HG03565 (cell line): ENCODE results near the gene PBX1.

ENCODE experiments used
- ATAC-seq: cut with Tn5 transposase; IDR thresholded peaks from one replicate; pipeline ENCODE4 v1.9.1; 2021; ENCODE audit warnings: mild to moderate bottlenecking, moderate library complexity; ENCODE audit not compliant: unreplicated experiment

Gene PBX1

DNA sequence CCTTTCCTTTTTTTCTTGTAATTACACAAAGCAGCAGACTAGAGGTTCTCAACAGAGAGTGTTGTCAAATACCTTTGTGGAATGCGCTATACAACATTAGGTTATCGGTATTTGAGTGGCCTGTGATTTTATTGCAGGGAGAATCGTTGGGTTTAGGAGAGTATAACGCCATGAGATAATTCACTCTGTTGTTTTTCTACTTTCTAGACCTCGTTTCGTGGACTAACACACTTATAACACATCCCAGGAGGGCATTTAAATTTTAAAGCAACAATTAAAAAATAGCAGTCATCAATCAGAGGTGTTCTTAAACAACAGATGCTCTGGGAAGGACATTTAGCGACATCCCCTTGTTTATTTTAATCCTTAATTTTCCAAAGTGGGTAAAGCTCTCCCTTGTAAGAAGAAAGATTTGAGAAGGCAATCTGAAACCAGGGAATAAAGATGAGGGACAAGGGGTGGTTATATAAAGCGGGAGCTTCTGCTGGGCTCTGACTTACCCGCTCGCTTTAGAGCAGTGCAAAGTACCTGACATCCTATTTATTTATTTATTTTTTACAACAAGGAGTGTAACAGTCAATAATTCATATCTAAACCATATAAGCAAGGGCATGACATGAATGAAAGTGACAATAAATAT lies 4.9 kb downstream of the PBX1 start:
- no peak for ATAC-seq

DNA sequence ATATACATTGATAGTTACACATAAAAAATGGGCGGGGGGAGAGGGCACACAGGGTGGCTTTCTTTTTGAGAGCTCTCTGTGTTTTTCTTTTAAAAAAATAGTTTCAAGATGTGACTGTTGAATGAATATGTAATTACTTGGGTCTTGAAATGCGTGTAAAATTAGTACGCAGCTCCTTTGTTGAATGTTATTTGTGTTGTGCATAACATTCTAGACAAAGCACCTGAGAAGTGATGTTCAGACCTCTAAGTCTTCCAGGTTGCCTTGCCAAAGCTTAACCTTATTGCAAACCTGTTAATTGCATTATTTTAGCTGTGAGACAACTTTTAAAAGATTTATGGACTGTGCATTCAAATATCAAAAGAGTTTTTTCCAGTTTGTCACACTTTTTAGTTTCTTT lies 5.4 kb downstream of the PBX1 start:
- no peak for ATAC-seq

- ATAC-seq, result no peak
Measured at GRCh38 chr1:164565357-164565756, 6.4 kb downstream of the PBX1 start.

GRCh38 chr1:164567774-164568173 lies 8.8 kb downstream of the PBX1 start:
- no peak for ATAC-seq

DNA sequence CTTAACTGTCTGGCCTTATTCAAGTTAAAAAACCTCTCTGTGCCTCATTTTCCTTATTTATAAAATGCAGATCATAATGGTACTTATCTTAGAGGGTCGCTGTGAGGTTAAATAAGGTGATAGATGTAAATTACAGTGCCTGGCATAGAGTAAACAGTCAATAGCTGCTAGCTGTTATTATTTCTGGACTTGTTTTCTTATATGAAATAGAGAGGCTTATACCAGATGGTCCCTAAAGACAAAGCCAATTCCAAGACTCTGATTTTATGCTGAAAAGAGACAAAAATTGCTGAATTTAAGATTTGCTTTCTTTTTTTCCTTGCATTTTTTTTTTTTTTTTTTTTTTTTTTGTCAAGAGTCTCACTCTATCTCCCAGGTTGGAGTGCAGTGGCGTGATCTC lies 10.3 kb downstream of the PBX1 start:
- no peak for ATAC-seq

DNA sequence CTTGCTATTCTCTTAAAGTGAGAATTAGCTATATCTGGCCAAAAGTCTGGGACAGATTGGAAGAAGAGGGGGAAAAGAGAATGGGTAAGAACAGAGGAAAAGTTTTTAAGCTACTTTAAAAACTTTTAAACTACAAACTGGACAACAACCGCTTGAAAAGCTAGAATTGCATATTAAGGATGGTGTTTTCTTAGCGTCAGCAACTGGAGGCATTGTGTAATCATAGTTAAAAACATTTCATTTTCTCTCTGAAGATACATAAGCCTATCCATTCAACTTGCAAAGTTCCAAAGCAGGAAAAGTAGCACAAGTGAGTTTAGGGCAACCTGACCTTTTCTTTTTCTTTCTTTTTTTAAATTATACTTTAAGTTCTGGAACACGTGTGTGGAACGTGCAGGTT lies 10.9 kb downstream of the PBX1 start:
- ATAC-seq, result no peak

GRCh38 chr1:164571333-164571732 lies 12.3 kb downstream of the PBX1 start:
- ATAC-seq, result no peak

DNA sequence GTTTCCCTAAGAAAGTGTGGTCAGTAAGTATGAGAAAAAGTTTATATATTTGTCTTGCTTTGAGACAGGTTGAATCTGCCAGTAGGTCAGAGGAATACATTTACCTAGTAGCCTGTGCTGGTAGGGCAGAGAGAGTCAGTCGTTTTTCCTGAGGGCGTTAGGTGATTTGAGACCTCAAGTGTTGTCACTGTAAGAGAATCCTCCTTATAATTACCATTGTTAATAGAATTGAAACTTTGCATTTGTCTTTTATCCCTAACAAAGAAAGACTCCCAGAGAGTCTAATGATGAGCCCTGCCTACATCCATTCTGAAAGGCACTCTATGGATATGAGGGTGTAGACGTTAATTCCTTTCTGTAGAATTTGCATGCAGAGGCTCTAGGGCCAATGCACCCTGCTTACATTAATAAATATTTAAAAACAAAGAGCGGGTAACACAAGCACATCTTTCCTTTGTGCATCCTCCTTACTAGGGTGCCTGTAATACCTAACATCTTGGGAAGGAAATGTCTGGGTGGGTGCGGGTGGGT lies 16.4 kb downstream of the PBX1 start:
- ATAC-seq, result no peak

GRCh38 chr1:164576291-164577271 lies 17.6 kb downstream of the PBX1 start:
- no peak for ATAC-seq

GRCh38 chr1:164577291-164577690 lies 18.3 kb downstream of the PBX1 start:
- no peak for ATAC-seq

DNA sequence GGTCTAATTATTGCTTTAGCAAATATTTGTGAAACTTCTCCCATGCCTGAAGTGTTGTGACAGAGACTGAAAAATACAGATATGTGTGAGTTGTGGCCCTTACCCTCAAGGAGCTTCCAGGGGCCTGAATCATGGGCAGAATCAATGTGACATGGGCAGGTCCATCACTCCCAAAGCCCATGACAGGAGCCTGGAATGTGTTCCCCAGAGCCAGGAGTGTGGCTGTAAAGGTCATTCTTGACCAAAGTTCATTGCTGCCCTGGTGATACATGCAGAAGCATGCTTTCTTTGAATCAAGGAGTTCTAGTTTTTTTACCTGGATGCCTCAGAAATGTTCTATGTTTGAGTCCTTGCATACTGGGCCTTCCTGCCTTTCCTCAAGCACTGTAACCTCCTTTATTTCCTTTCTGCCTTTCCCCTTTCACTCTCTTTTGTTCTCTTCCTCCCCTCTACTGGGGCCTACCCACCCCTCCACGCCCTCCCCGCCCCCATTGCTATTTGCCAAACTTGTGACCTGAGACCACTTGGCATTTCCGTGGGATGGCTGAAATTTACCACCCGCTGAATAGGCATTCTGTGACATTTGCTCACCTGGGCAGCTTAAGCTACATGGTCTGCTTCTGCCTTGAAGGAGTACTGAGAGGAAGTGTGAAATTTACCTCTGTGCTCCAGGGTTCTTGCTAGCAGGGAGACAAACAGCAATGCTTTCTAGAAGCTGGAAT lies 19.7 kb downstream of the PBX1 start:
- ATAC-seq, result no peak

GRCh38 chr1:164579381-164579780 lies 20.4 kb downstream of the PBX1 start:
- no peak for ATAC-seq

GRCh38 chr1:164581762-164582161 lies 22.8 kb downstream of the PBX1 start:
- no peak for ATAC-seq

- ATAC-seq, result no peak
Measured at GRCh38 chr1:164583196-164583595, 24.2 kb downstream of the PBX1 start.

GRCh38 chr1:164583835-164584539 lies 25.0 kb downstream of the PBX1 start:
- no peak for ATAC-seq

DNA sequence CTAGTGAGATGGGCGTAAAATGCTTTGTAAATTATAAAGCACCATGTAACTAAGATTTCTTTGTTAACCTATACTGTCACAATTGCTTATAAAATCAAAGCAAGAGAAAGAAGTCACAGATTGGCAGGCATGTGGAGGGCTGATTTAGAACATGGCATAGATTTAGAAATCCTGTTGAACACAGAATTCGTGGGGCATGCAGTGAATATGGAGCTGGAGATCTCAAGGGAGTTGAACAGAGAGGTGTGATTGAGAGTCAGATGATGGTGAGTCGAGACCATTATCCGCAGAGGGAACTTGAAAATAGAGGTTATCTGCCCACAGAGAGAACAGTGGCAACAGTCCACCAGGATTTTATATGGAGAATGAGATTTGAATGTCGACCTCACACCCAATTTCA lies 27.6 kb downstream of the PBX1 start:
- no peak for ATAC-seq

DNA sequence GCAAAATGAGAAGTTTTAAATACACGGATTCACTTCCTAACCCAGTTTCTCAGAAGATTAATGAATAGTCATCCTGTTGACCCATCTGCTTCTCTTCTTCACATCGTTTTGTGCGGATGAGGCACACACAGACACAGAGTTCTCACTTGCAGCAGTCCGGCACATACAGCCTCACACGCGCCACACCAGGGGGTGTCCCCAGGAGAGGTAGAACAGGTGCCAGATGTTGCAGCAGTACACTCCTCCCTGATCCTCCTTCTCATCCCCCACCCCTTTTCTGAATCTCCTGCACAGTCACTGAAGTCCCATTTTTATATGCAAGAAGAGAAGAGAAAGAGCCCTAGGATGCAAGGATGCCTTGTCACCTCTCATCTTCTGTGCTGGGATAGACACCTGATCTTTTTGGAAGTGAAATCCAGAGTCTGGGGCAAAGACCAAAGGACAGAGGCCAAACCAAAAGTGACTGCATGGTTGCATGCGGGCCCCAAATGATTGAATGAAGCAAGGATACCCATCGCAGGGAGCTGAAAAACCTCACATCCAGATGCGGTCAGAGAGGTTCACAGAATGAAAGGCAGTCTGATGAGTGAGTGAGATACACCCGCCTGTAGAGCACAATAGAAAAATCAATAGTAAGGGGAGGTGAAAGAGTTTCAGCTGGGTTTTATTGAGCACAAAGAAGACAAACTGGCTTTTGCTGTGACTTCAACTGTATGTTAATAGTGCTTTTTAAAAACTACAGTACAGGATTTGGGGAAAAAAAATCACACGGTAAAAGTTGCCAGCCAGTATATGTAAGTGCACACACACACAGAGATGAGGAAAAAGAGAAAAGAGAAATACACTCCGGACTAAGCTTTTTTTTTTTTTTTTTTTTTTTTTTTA lies 28.9 kb downstream of the PBX1 start:
- ATAC-seq, result no peak

GRCh38 chr1:164588516-164589341 lies 29.7 kb downstream of the PBX1 start:
- no peak for ATAC-seq

DNA sequence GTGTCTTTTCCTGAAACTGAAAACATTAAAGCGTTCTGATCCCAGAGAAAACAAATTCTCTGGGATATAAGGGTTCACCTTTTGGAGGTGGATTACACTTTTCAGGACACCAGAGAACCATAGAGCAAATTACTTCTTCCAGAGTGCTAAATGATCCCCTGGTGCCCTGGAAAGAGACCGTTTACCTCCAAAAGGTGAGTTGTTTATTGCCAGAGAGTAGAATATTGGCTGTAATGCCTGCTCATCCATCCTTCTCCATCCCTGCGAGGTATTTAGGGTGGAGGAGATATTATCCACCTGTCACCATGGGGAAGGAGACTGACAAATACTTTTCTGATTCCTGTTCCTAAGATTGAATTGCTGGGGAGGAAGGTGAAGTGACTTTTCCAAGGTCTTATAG lies 30.4 kb downstream of the PBX1 start:
- no peak for ATAC-seq
